Ectodermal cell (in vitro differentiated cells): ENCODE data around the gene ADAMTS15.

Source experiments
- H3K27ac ChIP-seq: 2 replicates; pipeline ENCODE4 v1.7.0; 2013; ENCODE audit warnings: mild to moderate bottlenecking, low read depth, low read length; ENCODE audit not compliant: insufficient read depth, poor library complexity, severe bottlenecking
- H3K27me3 ChIP-seq: 2 replicates; pipeline ENCODE4 v1.7.0; 2013; ENCODE audit warnings: mild to moderate bottlenecking, low read length; ENCODE audit not compliant: insufficient read depth, control insufficient read depth, poor library complexity, severe bottlenecking
- H3K36me3 ChIP-seq: one replicate; pipeline ENCODE4 v1.7.0; 2013; ENCODE audit warnings: low read length; ENCODE audit not compliant: control insufficient read depth, insufficient read depth
- H3K4me1 ChIP-seq: one replicate; pipeline ENCODE4 v1.7.0; 2013; ENCODE audit warnings: low read length; ENCODE audit not compliant: control insufficient read depth, insufficient read depth
- H3K4me3 ChIP-seq: 2 replicates; pipeline ENCODE4 v1.7.0; 2013; ENCODE audit warnings: low read depth, low read length, control low read depth; ENCODE audit not compliant: insufficient read depth
- H3K9me3 ChIP-seq: 2 replicates; pipeline ENCODE4 v1.7.0; 2013; ENCODE audit warnings: mild to moderate bottlenecking, low read length, moderate library complexity; ENCODE audit not compliant: control insufficient read depth
- WGBS, 2 experiments: methylation state at CpG; one replicate each; pipeline ENCODE4 v1.1.7; 2013; ENCODE audit warnings: missing lambda C conversion rate in 2 of 2; 5-methylcytosine and 5-hydroxymethylcytosine counted together

ADAMTS15 gene

GRCh38 chr11:130458410-130458729, 9.9 kb downstream of the ADAMTS15 start:
- 89 to 90% methylated on average over 4 of the region's 4 CpGs for WGBS, 2 experiments
- Histone ChIP-seq H3K27me3 (peaks cover 33% of the 10 kb centered on the region), H3K36me3 (no peaks in the 10 kb centered on the region), H3K9me3 (no peaks in the 10 kb centered on the region), H3K27ac (no peak overlapping the region), H3K4me1 (no peaks in the 10 kb centered on the region), H3K4me3 (no peak overlapping the region)

GRCh38 chr11:130459521-130459920, 11.1 kb downstream of the ADAMTS15 start:
- Histone ChIP-seq H3K4me3 (no peak overlapping the region), H3K27ac (no peak overlapping the region), H3K9me3 (no peaks in the 10 kb centered on the region), H3K27me3 (peaks cover 21% of the 10 kb centered on the region), H3K4me1 (no peaks in the 10 kb centered on the region), H3K36me3 (no peaks in the 10 kb centered on the region)
- WGBS, 2 experiments, result 95% methylated on average over 7 of the region's 7 CpGs

- no peak overlapping the region for H3K4me3 ChIP-seq
- no peaks in the 10 kb centered on the region for H3K27me3 ChIP-seq
- no peak overlapping the region for H3K27ac ChIP-seq
These were observed 13.8 kb downstream of the ADAMTS15 start for GRCh38 chr11:130462101-130462885.

GRCh38 chr11:130462931-130463330, 14.5 kb downstream of the ADAMTS15 start:
- no peaks in the 10 kb centered on the region for H3K4me1 ChIP-seq
- no peak overlapping the region for H3K4me3 ChIP-seq
- no peaks in the 10 kb centered on the region for H3K36me3 ChIP-seq
- no peak overlapping the region for H3K27ac ChIP-seq
- 94 to 95% methylated on average over 8 of the region's 8 CpGs for WGBS, 2 experiments
- H3K9me3 ChIP-seq, result no peaks in the 10 kb centered on the region
- H3K27me3 ChIP-seq, result no peaks in the 10 kb centered on the region

More at GRCh38 chr11:130462101-130462885, 13.8 kb downstream of the ADAMTS15 start:
- no peaks in the 10 kb centered on the region for H3K4me1 ChIP-seq
- H3K36me3 ChIP-seq, result no peaks in the 10 kb centered on the region
- H3K9me3 ChIP-seq, result no peaks in the 10 kb centered on the region
- WGBS, 2 experiments, result 95 to 97% methylated on average over 31 of the region's 31 CpGs

- H3K27ac ChIP-seq, result no peak overlapping the region
- no peaks in the 10 kb centered on the region for H3K36me3 ChIP-seq
- H3K9me3 ChIP-seq, result no peaks in the 10 kb centered on the region
- no peaks in the 10 kb centered on the region for H3K27me3 ChIP-seq
- no peaks in the 10 kb centered on the region for H3K4me1 ChIP-seq
- H3K4me3 ChIP-seq, result no peak overlapping the region
These were observed 15.9 kb downstream of the ADAMTS15 start for GRCh38 chr11:130464291-130464812.

- no peak overlapping the region for H3K27ac ChIP-seq
- H3K4me1 ChIP-seq, result no peaks in the 10 kb centered on the region
- H3K9me3 ChIP-seq, result no peaks in the 10 kb centered on the region
- H3K36me3 ChIP-seq, result no peaks in the 10 kb centered on the region
- no peak overlapping the region for H3K4me3 ChIP-seq
- no peaks in the 10 kb centered on the region for H3K27me3 ChIP-seq
- WGBS, 2 experiments, result 90 to 94% methylated on average over 5 of the region's 5 CpGs
These were observed 16.8 kb downstream of the ADAMTS15 start for GRCh38 chr11:130465263-130465662.

- no peaks in the 10 kb centered on the region for H3K27me3 ChIP-seq
- no peaks in the 10 kb centered on the region for H3K36me3 ChIP-seq
- WGBS, 2 experiments, result 93 to 95% methylated on average over 10 of the region's 10 CpGs
- no peaks in the 10 kb centered on the region for H3K9me3 ChIP-seq
- H3K4me1 ChIP-seq, result no peaks in the 10 kb centered on the region
- no peak overlapping the region for H3K4me3 ChIP-seq
- no peak overlapping the region for H3K27ac ChIP-seq
These were observed 18.9 kb downstream of the ADAMTS15 start for GRCh38 chr11:130467116-130467900.

GRCh38 chr11:130469181-130469580, 20.7 kb downstream of the ADAMTS15 start:
- WGBS, 2 experiments, result 98 to 99% methylated on average over 6 of the region's 6 CpGs
- H3K27ac ChIP-seq, result no peak overlapping the region
- H3K4me3 ChIP-seq, result no peak overlapping the region
- no peaks in the 10 kb centered on the region for H3K36me3 ChIP-seq
- H3K9me3 ChIP-seq, result no peaks in the 10 kb centered on the region
- H3K27me3 ChIP-seq, result no peaks in the 10 kb centered on the region
- no peaks in the 10 kb centered on the region for H3K4me1 ChIP-seq

- H3K27me3 ChIP-seq, result no peaks in the 10 kb centered on the region
- H3K4me1 ChIP-seq, result no peaks in the 10 kb centered on the region
- H3K27ac ChIP-seq, result no peak overlapping the region
- WGBS, 2 experiments, result 92 to 96% methylated on average over 20 of the region's 20 CpGs
- no peak overlapping the region for H3K4me3 ChIP-seq
- H3K36me3 ChIP-seq, result no peaks in the 10 kb centered on the region
- no peaks in the 10 kb centered on the region for H3K9me3 ChIP-seq
These were observed 22.6 kb downstream of the ADAMTS15 start for GRCh38 chr11:130470832-130471706.
